ENCODE data around the gene LRP1B.

GRCh38 chr2:140835079-140835478 is 1295.7 kb downstream of the LRP1B start:
- TF ChIP-seq GATA2 (IDR thresholded peaks at IDR 0.05; ENCODE audit: low read depth, low read length) = no peak
- TF ChIP-seq GATA3 (IDR thresholded peaks at IDR 0.05; ENCODE audit: low read depth, low read length) = no peak
